Choroid plexus epithelial cell (primary cell): ENCODE measurements around the gene CT47C1.

Source experiments
- DNase-seq: peaks from one replicate; pipeline ENCODE4 v3.0.0-alpha.2; 2010; ENCODE audit warnings: low read depth
- H3K4me3 ChIP-seq: 2 replicates; pipeline ENCODE4 v1.5.1; 2011; ENCODE audit warnings: low read depth, mild to moderate bottlenecking, control low read depth, low read length, moderate library complexity
- CTCF ChIP-seq: conservative IDR thresholded peaks from 2 replicates; pipeline ENCODE4 v1.5.1; 2011; ENCODE audit warnings: low read depth, mild to moderate bottlenecking, control low read depth, inconsistent platforms, low read length, moderate library complexity

CT47C1 gene

GRCh38 chrX:119040432-119040831 is 32.4 kb upstream of the CT47C1 start:
- no peak for DNase-seq
- no peak for TF ChIP-seq CTCF

GRCh38 chrX:119041175-119041574 is 31.6 kb upstream of the CT47C1 start:
- TF ChIP-seq CTCF: no peak
- peak; percentile 89 for DNase-seq
- no peak overlapping the region for H3K4me3 ChIP-seq

More at GRCh38 chrX:119040432-119040831, 32.4 kb upstream of the CT47C1 start:
- no peak overlapping the region for H3K4me3 ChIP-seq

DNA sequence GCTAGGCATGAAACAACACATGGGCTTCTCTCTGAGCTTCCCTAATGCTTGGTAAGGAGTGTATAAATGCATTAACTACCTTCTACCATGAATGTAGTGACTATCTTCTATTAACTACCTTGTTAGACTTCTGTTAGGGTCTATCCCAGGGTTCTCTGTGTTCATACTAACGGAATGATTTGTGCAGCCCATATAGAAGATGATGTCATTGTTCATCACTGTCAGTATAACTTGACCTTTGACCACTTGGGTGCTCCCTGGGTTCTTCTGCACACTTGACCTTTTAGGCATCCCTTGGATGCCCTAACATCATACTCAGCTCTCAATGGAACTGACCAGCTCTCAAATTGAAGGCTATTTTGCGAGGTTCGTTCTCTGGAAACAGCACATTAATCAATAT is 30.8 kb upstream of the CT47C1 start:
- no peak for TF ChIP-seq CTCF
- DNase-seq: no peak
- H3K4me3 ChIP-seq: no peak overlapping the region

DNA sequence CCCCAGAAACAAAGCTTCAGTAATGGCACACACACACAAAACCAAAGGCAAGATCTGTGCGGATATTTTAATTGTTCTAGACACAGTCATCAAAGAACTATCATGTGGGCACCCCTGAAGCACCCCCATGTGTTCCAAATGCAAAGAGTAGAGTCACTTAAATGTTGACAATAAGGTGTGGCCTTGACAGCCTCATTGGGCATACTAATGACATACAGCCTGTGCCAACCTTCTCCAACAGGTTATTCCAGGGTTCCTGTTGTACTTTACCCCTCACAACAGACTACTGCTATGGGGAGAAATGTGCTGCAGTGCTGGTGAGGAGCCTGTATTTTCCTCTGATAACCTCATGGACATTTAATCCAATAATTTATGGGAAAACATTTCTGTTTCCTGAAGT is 29.8 kb upstream of the CT47C1 start:
- no peak overlapping the region for H3K4me3 ChIP-seq
- TF ChIP-seq CTCF: no peak
- no peak for DNase-seq

DNA sequence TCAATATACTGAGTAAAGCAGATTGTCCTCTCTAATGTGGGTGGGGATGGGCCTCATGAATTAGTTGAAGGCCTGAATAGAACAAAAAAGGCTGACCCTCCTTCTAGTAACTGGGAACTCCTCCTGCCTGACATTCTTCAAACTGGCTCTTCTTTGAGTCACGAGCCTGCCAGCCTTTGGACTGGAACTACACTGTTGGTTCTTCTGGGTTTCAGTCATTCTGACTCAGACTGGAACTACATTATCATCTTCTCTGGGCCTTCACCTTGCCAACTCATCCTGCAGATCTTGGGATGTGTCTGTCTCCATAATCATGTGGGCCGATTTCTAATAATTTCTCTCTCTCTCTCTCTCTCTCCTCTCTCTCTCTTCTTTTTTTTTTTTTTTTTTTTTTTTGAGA is 26.9 kb upstream of the CT47C1 start:
- no peak for TF ChIP-seq CTCF
- no peak for DNase-seq
- no peak overlapping the region for H3K4me3 ChIP-seq

DNA sequence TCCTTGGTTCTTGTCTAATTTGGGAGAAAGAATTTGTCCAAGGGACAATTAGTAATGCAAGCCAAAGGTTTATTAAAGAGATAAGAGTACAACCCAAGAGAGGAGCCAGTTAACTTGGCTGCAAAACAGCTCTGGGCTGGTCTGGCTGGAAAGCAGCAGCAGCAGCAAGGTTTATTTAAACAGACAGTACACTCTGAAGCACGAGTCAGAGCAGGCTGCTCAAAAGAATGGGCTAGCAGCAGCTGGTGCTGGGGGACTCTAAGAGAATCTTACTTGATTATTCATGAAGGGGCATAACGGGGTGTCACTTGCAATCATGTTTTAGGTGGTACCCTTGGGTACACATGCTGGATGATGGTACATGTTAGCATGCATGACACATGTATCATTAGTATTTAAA is 17.1 kb upstream of the CT47C1 start:
- peak; percentile 38 for DNase-seq

More for the DNA sequence above, 17.1 kb upstream of the CT47C1 start:
- H3K4me3 ChIP-seq: no peak overlapping the region
- TF ChIP-seq CTCF: no peak
